Loucy (cell line): ENCODE measurements around the gene MACROD2.

Experiments used
- H2AFZ ChIP-seq: fragments of 200-600 bp; sonication (generic); 2 replicates; pipeline ENCODE4 v1.6.0; 2016; ENCODE audit warnings: antibody characterized with exemption, mild to moderate bottlenecking, low read length, moderate library complexity
- H3F3A ChIP-seq: fragments of 200-600 bp; 2 replicates; pipeline ENCODE4 v1.6.0; 2016; ENCODE audit warnings: antibody characterized with exemption, low read depth, mild to moderate bottlenecking
- H3K27me3 ChIP-seq: fragments of 200-600 bp; sonication (generic); 2 replicates; pipeline ENCODE4 v1.6.1; 2014; ENCODE audit warnings: low read length, mild to moderate bottlenecking; ENCODE audit not compliant: insufficient read depth, poor library complexity, severe bottlenecking
- H3K36me3 ChIP-seq: fragments of 200-600 bp; sonication (generic); 2 replicates; pipeline ENCODE4 v1.6.1; 2016; ENCODE audit warnings: low read length; ENCODE audit not compliant: insufficient read depth
- H3K4me1 ChIP-seq: fragments of 200-600 bp; sonication (generic); 2 replicates; pipeline ENCODE4 v1.5.1; 2014; ENCODE audit warnings: low read length, mild to moderate bottlenecking; ENCODE audit not compliant: insufficient read depth, poor library complexity, severe bottlenecking
- H3K4me2 ChIP-seq: fragments of 200-600 bp; sonication (generic); 2 replicates; pipeline ENCODE4 v1.6.0; 2014; ENCODE audit warnings: antibody characterized with exemption, low read length, low read depth, mild to moderate bottlenecking; ENCODE audit not compliant: poor library complexity, severe bottlenecking
- H3K4me3 ChIP-seq: fragments of 200-600 bp; sonication (generic); 2 replicates; pipeline ENCODE4 v1.5.1; 2014; ENCODE audit warnings: low read length, mild to moderate bottlenecking, mixed read lengths; ENCODE audit not compliant: poor library complexity, severe bottlenecking
- H3K79me2 ChIP-seq: fragments of 200-600 bp; sonication (generic); 2 replicates; pipeline ENCODE4 v1.6.1; 2014; ENCODE audit warnings: low read length; ENCODE audit not compliant: insufficient read depth
- H3K9ac ChIP-seq: fragments of 200-600 bp; sonication (generic); 2 replicates; pipeline ENCODE4 v1.6.0; 2014; ENCODE audit warnings: mild to moderate bottlenecking, low read depth, low read length, moderate library complexity; ENCODE audit not compliant: poor library complexity, severe bottlenecking
- H3K9me2 ChIP-seq: fragments of 200-600 bp; sonication (generic); replicated peaks from 2 replicates; pipeline ENCODE4 v1.6.1; 2016; ENCODE audit warnings: low read depth, low read length, mixed read lengths
- H3K9me3 ChIP-seq: fragments of 200-600 bp; sonication (generic); 2 replicates; pipeline ENCODE4 v1.6.1; 2014; ENCODE audit warnings: mild to moderate bottlenecking, antibody characterized with exemption, low read length, low read depth; ENCODE audit not compliant: insufficient read depth
- H4K20me1 ChIP-seq: fragments of 200-600 bp; sonication (generic); 2 replicates; pipeline ENCODE4 v1.6.0; 2014; ENCODE audit warnings: antibody characterized with exemption, low read length, mild to moderate bottlenecking; ENCODE audit not compliant: insufficient read depth, poor library complexity, severe bottlenecking
- EZH2phosphoT487 ChIP-seq: fragments of 200-600 bp; IDR thresholded peaks from 2 replicates; pipeline ENCODE4 v1.6.1; 2018; ENCODE audit warnings: antibody characterized with exemption, mild to moderate bottlenecking, moderate library complexity, borderline replicate concordance
- TF ChIP-seq, protein P1 (sequence below): fragments of 200-600 bp; sonication (generic); conservative IDR thresholded peaks from 2 replicates; pipeline ENCODE4 v1.5.1; 2014; ENCODE audit warnings: mild to moderate bottlenecking, antibody characterized with exemption, low read length

Gene MACROD2

DNA sequence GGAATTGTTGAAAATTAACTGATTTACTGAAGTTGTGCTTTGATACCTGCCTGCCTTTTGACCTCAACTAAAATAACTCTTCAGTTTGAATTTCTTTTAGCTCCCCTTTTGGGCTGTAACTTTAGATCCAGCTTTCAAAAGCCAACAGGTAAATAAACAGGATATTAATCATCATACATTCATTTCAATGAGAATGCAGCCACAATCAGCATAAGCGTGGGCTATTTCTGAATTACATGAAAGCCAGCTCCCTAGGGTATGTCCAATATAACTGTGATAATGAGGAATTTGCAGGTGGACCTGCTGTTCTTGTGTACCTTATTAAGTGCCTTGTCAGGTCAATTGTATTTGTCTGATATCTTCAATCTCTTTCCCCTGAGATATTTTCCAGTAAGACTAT is 1747.3 kb downstream of the MACROD2 start:
- Histone ChIP-seq H3K4me1 (no peaks in the 10 kb centered on the region), H3F3A (no peaks in the 10 kb centered on the region), H2AFZ (no peak overlapping the region), H3K9ac (no peak overlapping the region), H3K4me3 (no peak overlapping the region), H4K20me1 (no peaks in the 10 kb centered on the region), H3K4me2 (no peak overlapping the region), H3K79me2 (no peaks in the 10 kb centered on the region), H3K27me3 (no peaks in the 10 kb centered on the region), H3K9me3 (no peaks in the 10 kb centered on the region), H3K9me2 (no peaks in the 10 kb centered on the region), H3K36me3 (no peaks in the 10 kb centered on the region)
- TF ChIP-seq EZH2phosphoT487 = no peak
- TF ChIP-seq, protein P1, sequence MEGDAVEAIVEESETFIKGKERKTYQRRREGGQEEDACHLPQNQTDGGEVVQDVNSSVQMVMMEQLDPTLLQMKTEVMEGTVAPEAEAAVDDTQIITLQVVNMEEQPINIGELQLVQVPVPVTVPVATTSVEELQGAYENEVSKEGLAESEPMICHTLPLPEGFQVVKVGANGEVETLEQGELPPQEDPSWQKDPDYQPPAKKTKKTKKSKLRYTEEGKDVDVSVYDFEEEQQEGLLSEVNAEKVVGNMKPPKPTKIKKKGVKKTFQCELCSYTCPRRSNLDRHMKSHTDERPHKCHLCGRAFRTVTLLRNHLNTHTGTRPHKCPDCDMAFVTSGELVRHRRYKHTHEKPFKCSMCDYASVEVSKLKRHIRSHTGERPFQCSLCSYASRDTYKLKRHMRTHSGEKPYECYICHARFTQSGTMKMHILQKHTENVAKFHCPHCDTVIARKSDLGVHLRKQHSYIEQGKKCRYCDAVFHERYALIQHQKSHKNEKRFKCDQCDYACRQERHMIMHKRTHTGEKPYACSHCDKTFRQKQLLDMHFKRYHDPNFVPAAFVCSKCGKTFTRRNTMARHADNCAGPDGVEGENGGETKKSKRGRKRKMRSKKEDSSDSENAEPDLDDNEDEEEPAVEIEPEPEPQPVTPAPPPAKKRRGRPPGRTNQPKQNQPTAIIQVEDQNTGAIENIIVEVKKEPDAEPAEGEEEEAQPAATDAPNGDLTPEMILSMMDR = no peak

GRCh38 chr20:15756002-15756753 is 1760.9 kb downstream of the MACROD2 start:
- Histone ChIP-seq H3K4me2 (no peak overlapping the region), H3K4me1 (no peaks in the 10 kb centered on the region), H3K9me3 (no peaks in the 10 kb centered on the region), H3K36me3 (no peaks in the 10 kb centered on the region), H4K20me1 (no peaks in the 10 kb centered on the region), H3K9me2 (no peaks in the 10 kb centered on the region), H3F3A (no peaks in the 10 kb centered on the region), H3K4me3 (no peak overlapping the region), H3K27me3 (no peaks in the 10 kb centered on the region), H3K9ac (no peak overlapping the region), H2AFZ (no peak overlapping the region), H3K79me2 (no peaks in the 10 kb centered on the region)
- TF ChIP-seq, protein P1 = no peak

GRCh38 chr20:15756754-15757115 is 1761.4 kb downstream of the MACROD2 start:
- Histone ChIP-seq H3K79me2 (no peaks in the 10 kb centered on the region), H3K9me3 (no peaks in the 10 kb centered on the region), H4K20me1 (no peaks in the 10 kb centered on the region), H3K27me3 (no peaks in the 10 kb centered on the region), H3K4me3 (no peak overlapping the region), H3K9me2 (no peaks in the 10 kb centered on the region), H3K9ac (no peak overlapping the region), H3F3A (no peaks in the 10 kb centered on the region), H2AFZ (no peak overlapping the region), H3K36me3 (no peaks in the 10 kb centered on the region), H3K4me1 (no peaks in the 10 kb centered on the region), H3K4me2 (no peak overlapping the region)
- TF ChIP-seq, protein P1 = no peak
- no peak for TF ChIP-seq EZH2phosphoT487
